OCI-LY3 (cell line): ENCODE results near the gene LMTK2.

ENCODE experiments used
- CTCF ChIP-seq: fragments of 200-600, 300-600 bp; sonication (generic); IDR thresholded peaks from 2 replicates; pipeline ENCODE4 v1.5.1; 2014; ENCODE audit warnings: antibody characterized with exemption, low read length, low read depth
- EZH2phosphoT487 ChIP-seq: fragments of 200-600 bp; shearing (Covaris generic); IDR thresholded peaks from 2 replicates; pipeline ENCODE4 v1.6.1; 2018; ENCODE audit warnings: antibody characterized with exemption, mixed run types, low read depth

DNA sequence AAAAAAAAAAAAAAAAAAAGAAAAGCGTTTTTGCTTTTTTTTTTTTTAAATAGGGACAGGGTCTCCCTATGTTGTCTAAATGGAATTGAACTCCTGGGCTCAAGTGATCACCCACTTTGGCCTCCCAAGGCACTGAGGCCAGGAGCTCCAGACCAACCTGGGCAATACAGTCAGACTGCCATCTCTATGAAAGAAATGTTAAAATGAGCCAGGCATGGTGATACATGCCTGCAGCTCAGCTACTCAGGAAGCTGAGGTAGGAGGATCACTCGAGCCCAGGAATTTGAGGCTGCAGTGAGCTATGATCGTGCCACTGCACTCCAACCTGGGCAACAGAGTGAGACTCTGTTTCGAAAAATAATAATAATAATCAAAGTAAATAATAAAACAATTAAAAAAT lies 16.5 kb upstream of the LMTK2 start:
- TF ChIP-seq EZH2phosphoT487: no peak
- TF ChIP-seq CTCF: no peak
